GM18868 (cell line): ENCODE results near the gene EIF3A.
"Not testable (repeated sequence)": the region's sequence is repeated elsewhere in the genome, so short reads cannot be mapped to it uniquely, and the experiment has no call there.

Experiments used
- ATAC-seq: cut with Tn5 transposase; IDR thresholded peaks from one replicate; pipeline ENCODE4 v1.9.1; 2021; ENCODE audit warnings: mild to moderate bottlenecking, moderate library complexity; ENCODE audit not compliant: unreplicated experiment

Gene EIF3A

GRCh38 chr10:119100434-119101238 is 20.0 kb upstream of the EIF3A start:
- no peak for ATAC-seq

GRCh38 chr10:119098576-119098975 is 18.0 kb upstream of the EIF3A start:
- no peak for ATAC-seq

GRCh38 chr10:119096641-119097415 is 16.2 kb upstream of the EIF3A start:
- ATAC-seq = not testable (repeated sequence)

GRCh38 chr10:119095640-119096039 is 15.0 kb upstream of the EIF3A start:
- ATAC-seq = no peak

GRCh38 chr10:119090968-119091367 is 10.4 kb upstream of the EIF3A start:
- peak; percentile 45 for ATAC-seq

GRCh38 chr10:119090026-119090795 is 9.6 kb upstream of the EIF3A start:
- ATAC-seq = no peak

- ATAC-seq = no peak
Measured at GRCh38 chr10:119087271-119087882, 6.8 kb upstream of the EIF3A start.

GRCh38 chr10:119084896-119085295 is 4.3 kb upstream of the EIF3A start:
- ATAC-seq = no peak

- ATAC-seq = peak; percentile 68
Measured at GRCh38 chr10:119079599-119080520, 757 bp downstream of the EIF3A start.

GRCh38 chr10:119078422-119079179 is 2.0 kb downstream of the EIF3A start:
- no peak for ATAC-seq

- no peak for ATAC-seq
Measured at GRCh38 chr10:119073584-119073983, 7.0 kb downstream of the EIF3A start.

GRCh38 chr10:119070395-119071165 is 10.0 kb downstream of the EIF3A start:
- ATAC-seq = no peak

- ATAC-seq = no peak
Measured at GRCh38 chr10:119061926-119062325, 18.7 kb downstream of the EIF3A start.

- ATAC-seq = no peak
Measured at GRCh38 chr10:119061352-119061751, 19.3 kb downstream of the EIF3A start.

GRCh38 chr10:119060107-119060506 is 20.5 kb downstream of the EIF3A start:
- no peak for ATAC-seq

GRCh38 chr10:119059557-119059956 is 21.1 kb downstream of the EIF3A start:
- ATAC-seq = no peak

GRCh38 chr10:119058010-119058409 is 22.6 kb downstream of the EIF3A start:
- no peak for ATAC-seq

GRCh38 chr10:119055472-119055871 is 25.1 kb downstream of the EIF3A start:
- ATAC-seq = no peak
